ENCODE results near the gene TRIM71.
"Not testable (repeated sequence)": the region's sequence is repeated elsewhere in the genome, so short reads cannot be mapped to it uniquely, and the experiment has no call there.

The TRIM71 gene

DNA sequence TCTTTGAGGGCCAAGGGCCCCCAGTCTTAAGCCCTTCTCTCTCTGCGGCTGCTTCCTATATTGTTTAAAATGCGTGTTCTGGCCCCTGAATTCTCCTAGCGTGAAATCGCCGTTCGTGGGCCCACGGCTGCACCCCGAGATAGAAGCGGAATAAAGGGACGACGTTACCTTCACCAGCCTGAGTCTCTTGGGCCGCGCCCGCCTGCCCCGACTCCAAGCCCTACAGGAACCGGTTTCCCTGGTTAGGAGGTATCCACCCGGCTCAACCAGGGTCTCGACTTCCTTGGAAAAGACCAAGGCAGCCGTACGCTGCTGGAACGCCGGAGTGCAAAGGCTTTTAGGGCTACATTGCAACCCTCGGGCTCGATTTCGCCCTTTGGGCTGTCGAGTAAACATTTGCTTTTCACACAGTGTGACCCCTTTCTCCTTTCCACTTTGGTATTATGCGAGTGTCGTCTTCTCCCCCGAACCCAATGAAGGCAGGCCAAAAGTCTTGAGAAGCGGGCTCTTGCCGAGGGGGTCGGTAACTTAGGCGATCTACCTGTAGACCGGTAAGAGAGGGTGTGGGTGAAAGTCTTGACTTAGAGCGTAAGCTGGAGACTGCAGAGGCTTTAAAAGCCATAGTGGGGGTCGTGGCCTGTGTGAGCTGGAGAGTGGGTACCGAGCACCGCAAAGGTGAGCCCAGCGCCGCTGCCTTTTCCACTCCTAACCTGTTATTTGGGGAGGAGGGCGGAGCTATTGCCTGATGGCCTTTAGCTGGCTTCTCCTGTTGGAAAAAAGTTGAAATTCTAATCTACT lies 2.0 kb downstream of the TRIM71 start:
- DNase-seq (ENCODE audit: low spot score), result no peak

DNA sequence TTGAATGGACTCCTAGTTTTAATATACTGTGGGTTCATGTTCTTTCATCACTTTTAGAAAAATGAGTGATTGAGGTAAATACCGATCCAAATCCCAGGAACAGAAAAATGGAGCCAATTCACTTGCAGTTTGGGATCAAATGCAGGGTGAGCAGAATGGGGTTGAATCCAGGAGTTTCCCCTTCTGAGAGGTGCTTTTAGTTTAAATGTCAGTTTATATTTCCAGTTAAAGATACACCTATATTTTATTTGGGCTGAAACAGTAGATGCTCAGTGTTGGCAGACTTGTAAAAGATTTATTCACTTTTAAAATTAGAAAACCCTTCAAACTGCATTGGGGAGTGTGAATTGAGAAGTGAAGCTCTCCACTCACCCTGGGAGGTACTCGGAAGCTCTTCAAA lies 2.6 kb downstream of the TRIM71 start:
- DNase-seq (ENCODE audit: low spot score), result no peak

DNA sequence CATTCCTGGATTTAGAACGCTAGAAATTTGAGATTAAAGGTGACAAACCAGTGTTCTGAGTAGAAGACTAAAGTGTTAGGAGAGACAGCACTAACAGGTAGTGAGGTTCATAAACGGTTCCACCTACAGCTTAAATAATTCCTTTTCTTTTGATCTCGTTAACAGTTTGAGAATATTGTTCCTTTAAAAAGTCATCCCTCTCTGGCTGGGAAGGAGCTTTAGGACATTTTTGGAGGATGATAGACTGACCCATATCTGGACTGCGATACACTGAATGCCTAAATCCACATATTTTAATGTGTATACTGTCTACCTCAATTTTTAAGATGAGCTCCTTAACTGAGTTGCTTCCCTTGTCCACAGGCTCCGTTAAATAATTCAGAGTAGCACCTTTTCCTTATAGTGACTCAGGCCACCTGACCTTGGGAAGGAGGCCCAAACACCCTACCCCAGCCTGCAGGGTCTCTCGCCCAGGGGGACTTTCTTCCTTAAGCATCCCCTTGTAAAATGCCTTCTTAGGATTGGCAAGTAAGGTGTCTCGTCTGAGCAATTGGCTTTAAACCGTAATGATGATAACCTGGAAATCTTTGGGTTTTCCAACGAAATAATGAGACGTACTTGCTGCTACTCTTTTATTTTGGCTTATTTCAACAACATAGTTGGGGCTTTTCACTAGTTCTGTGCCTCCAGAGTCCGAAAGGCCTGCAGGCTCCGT lies 3.3 kb downstream of the TRIM71 start:
- DNase-seq (ENCODE audit: low spot score), result no peak

DNA sequence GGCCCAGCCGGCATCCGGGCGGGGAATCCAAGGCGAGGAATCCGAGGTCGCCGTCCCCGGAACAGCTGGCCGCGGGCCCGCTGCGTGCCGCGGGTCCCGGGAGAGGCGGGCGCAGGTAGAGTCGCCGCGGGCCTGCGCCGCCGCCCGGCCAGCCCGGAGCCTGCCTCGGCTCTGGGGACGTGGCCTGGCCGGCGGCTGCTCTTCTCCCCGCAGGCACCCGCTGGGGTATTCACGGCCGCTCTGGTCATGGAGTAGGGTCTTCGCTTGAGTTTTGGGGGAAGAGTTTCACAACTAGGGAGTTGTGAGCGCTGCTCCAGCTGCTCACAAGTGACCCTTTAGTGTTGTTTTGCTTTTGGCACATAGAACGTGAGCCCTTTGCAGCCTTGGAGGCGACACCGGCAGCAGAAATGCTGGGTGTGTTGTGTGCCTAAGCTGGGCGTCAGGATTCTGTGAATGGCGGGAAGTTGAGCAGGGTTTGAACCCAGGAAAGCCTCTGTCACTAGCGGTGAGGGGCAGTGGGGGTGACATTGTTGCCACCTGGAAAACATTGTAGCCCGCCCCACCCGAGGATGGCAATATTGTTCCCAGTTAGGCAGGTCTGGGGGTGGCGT lies 4.0 kb downstream of the TRIM71 start:
- no peak for DNase-seq (ENCODE audit: low spot score)

DNA sequence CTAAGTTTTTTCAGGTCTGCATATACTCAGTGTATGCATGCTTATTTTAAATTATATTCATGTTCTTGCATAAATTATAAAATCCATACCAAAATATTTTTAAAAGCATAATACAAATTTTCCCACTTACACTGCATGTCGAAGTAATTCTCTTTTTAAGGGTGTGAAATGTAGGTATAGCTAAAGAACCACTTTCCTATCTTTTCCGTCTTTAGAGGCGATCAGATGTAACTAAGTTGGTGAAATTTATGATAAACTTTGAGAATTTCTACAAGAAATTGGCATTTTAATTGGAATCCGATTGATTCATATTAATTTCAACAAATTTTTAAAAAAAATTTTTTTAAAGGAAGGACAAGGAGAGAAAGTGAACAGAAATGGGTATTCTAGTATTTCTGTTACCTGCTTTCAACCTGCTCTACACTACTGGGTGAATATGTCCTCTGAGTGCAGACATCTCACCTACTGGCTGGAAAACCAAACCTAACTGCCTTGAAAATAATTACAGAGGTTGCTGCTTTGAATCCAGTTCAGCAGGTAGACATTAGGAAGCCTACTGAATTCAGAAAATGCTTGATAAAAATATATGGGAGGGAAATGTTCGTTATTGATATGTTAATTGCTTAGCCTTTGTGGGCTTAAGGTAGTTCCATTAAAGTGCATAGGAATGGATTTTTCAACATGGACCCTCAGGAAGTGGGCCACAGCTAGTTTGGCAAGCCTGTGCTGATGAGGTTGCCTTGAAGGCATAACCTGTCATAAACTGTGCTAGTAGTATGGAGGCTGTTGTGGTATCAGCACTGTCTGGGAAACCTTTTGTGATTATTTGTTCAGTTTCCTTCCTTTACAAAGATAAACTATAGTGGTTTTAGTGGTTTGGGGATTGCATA lies 5.1 kb downstream of the TRIM71 start:
- no peak for DNase-seq (ENCODE audit: low spot score)

DNA sequence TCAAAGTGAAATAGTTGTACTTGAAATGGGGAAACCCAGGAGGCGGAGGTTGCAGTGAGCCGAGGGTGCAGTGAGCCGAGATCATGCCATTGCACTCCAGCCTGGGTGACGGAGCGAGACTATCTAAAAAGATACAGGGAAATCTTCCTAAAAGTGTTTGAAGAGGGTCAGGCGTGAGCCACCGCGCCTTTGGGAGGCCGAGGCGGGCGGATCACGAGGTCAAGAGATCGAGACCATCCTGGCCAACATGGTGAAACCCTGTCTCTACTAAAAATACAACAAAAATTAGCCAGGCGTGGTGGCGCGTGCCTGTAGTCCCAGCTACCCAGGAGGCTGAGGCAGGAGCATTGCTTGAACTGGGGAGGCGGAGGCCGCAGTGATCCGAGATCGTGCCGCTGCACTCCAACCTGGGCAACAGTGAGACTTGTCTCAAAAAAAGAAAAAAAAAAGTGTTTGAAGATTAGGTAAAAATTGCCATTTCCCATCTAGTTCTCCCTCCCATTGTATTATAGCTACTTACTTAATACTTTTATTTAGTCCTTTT lies 5.9 kb downstream of the TRIM71 start:
- DNase-seq (ENCODE audit: low spot score), result not testable (repeated sequence)

DNA sequence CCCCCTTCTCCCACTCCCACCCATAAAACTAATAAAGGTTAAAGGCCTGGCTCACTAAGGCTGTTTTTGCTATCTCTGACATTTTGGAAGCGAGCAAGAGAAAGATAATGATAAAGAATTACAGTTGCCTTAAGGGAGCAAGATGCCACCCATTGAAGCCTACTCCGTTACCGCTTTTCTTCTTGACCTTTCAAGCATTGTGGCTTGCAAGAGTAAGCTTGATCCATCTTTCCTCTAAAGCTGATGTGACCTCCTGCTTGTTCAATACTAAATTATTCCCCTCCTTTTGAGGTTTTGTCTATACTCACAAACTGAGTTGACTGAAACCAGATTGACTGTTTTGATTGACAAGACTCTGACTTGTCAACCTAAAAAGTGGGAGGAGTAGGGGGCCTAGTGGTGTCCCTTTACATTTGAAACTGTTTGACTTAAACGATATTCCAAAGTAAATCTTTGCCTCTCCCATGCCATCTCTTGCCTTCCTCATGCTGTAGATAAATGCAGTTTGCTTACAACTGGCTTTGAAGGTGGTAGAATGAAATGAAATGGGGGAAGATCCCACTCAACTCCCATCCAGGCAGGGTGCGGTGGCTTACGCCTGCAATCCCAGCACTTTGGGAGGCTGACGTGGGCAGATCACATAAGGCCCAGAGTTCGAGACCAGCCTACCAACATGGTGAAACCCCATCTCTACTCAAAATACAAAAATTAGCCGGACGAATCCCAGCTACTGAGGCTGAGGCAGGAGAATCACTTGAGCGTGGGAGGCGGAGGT lies 8.0 kb downstream of the TRIM71 start:
- DNase-seq (ENCODE audit: low spot score), result no peak

DNA sequence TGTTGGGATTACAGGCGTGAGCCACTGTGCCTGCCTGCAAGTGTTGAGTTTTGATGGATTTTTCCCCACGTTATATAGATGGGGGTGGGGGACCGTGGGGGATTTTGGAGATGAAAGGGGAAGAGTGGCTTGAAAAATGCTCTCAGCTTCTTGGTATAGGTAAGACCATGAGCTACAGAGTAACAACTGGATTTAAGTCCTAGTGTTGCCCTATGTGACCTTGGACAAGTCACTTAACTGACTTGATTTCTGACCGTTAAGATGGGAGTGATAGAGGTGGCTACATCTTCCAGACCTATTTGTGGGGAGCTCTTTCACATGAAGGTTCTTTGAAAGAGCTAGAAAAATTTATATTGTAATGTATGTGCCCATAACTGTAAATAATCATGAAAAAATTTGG lies 13.3 kb downstream of the TRIM71 start:
- no peak for DNase-seq (ENCODE audit: low spot score)

DNA sequence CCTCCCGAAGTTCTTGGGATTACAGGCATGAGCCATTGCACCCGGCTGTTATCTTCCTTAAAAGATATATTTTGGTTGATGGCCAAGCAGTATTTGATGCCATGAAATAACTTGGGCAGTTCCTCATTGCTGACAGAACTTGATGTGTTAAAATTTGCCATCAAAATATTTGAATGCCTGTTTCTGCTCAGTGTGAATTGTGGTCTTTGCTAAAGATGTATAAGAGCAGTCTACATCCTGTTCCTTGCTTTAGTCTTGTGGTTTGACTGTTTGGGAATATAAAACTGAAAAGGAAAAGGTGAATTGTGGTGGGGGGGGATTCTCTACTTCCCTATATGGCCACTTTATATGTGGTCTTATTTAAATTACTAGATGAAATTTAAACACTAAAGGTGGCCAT lies 14.0 kb downstream of the TRIM71 start:
- DNase-seq (ENCODE audit: low spot score), result no peak

DNA sequence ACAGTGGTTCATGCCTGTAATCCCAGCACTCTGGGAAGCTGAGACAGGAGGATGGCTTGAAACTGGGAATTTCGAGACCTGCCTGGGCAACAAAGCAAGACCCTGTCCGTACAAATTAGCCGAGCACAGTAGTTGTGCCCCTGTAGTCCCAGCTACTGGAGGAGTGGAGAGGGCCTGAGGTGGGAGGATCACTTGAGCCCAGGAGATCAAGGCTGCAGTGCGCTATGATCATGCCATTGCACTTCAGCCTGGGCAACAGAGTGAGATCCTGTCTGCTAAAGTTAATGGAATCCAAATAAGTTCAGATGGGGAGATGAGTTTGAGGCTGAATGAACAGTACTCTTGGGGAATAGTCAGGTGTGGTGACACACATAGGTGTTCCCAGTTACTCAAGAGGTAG lies 14.4 kb downstream of the TRIM71 start:
- no peak for DNase-seq (ENCODE audit: low spot score)

DNA sequence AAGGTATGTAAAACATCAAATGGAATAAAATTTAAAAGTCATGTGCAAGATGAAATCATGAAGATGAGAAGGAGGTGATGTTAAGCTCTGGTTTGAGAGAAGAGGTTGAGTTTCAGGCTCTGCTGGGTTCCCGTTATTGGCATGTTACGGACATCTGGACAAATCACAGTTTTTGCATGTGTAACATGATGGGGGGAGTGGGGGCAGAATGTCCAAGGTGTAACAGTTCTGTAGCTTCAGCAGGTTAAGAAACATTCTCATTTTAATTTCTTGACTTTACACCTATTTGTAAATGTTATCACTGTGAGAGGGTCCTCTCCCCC lies 17.2 kb downstream of the TRIM71 start:
- no peak for DNase-seq (ENCODE audit: low spot score)

DNA sequence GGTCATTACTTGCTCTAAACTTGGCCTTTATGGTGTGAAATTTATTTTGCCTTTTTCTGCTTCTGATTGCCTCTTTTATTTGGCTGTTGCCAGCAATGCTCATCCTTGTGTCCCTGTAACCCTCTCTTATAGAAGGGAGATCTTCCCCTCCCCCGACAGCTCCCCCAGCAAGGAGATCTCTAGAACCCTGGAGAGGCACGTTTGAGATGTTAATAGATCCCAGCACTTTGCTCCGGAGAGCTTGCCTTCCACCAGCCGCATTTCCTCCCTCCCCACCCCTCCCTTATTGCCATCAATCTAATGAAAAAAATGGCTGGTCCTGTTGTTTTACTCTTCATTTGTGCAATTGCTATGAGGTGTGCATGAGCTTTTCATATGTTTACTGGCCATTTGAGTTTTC lies 18.2 kb downstream of the TRIM71 start:
- DNase-seq (ENCODE audit: low spot score), result no peak

DNA sequence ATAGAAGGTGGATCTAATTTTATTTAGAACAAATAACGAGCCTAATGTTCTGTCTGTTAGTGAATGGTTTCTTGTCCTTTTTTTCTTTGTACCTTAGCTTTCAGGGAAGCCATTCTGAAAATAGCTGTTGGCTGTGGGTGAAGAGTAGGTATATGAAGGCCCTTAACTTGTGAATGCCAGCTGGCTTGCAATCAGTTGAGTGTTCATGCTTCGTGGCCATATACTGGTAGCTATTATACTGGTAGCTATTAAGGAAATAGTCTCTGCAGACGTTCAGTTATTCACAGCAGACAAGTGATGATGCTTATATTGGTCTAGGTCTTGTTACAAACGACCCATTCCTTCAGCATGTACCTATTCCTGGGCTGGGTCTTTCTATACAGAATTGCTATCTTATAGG lies 18.8 kb downstream of the TRIM71 start:
- no peak for DNase-seq (ENCODE audit: low spot score)

DNA sequence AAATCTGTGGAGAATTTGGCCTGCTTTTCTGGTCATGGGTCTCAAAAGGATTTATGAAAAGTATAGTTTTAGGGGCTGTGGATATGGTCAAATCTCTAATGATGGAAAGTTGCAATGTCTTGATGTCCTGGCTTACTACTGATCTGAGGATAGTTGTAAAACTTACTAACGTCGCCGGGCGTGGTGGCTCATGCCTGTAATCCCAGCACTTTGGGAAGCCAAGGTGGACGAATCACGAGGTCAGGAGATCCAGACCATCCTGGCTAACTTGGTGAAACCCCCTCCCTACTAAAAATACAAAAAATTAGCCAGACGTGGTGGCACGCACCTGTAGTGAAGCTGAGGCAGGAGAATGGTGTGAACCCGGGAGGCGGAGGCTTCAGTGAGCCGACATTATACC lies 19.6 kb downstream of the TRIM71 start:
- no peak for DNase-seq (ENCODE audit: low spot score)

DNA sequence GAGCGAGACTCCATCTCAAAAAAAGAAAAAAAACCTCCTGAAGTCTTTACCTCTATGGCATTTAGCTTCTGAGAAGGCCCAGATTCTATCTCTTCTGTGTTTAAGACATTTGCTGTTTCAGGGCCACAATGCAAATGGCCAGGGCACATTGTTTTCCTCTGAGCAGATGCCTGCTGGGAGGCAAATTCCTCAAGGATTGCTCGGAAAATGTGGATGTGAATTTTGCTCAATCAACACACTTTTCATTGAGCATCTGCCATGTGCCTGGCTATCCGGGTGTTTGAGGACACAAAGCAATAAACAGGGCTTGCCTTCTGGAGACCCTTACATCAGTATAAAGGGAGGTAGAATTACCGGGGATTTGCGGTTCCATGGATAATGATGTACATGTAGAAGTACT lies 20.0 kb downstream of the TRIM71 start:
- no peak for DNase-seq (ENCODE audit: low spot score)

DNA sequence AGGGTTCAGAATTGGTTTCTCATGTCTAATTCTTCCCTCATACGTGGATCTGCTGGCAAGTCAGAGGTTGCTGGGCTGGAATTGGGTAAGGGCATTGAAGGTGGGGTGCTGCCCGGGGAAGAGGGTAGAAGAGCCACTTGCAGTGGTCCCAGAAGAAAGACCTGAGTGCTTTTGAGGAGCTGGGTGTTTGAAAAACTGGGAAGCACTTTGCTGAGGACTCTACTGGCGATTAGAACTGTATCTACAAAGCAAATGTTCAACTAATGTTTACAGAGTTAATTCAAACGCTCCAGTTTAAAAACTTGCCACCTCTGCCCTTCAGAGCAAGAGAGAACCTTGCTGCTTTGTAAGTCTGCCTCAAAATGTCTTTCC lies 21.9 kb downstream of the TRIM71 start:
- DNase-seq (ENCODE audit: low spot score), result no peak

DNA sequence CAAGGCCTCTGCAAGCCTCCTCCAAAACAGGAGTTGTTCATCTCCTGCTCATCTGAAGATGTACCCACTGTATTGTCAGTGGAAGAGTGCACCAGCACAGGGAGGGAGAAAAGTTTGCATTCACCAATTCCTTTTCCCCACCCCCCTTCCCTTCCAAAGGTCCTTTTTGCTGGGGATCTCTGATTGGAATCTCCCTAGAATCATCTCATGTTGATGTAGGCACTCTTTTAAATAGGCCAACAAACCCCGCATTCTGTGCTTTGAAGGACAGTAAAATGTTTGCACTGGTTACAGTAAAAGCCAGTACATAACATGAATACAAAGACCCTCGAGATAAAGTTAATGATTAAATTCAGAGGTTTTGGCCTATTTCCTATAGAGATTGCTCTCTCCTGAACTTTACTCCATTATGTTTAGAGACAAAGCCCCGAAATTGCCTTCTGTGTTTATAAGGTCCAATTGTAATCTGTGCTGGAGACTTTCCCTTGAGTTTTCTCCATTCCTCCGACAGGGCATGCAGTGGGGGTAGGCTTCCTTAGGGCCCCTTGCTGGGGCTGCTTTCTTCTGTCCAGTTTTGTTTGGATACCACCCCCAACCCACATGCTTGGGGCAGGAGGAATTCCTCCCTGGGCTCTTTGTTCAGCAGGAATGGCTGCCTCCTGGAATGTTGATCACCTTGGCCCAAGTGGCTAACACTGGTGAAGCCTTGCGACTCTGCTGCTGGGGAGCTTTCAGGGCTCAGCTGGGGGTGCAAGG lies 22.5 kb downstream of the TRIM71 start:
- DNase-seq (ENCODE audit: low spot score), result no peak

DNA sequence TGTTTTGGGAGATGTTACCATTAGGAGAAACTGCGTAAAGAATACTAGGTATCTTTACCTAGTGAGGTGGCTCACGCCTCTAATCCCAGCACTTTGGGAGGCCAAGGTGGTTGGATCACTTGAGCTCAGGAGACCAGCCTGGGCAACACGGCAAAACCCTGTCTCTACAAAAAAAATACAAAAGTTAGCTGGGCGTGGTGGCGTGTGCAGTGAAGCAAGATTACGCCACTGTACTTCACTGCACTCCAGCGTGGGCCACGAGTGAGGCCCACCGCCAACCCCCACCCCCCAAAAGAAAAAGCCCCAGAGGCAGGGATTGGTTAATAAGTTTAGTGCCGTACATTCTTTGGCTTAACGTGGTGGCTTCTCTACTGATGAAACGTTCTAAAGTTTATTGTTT lies 23.5 kb downstream of the TRIM71 start:
- no peak for DNase-seq (ENCODE audit: low spot score)

DNA sequence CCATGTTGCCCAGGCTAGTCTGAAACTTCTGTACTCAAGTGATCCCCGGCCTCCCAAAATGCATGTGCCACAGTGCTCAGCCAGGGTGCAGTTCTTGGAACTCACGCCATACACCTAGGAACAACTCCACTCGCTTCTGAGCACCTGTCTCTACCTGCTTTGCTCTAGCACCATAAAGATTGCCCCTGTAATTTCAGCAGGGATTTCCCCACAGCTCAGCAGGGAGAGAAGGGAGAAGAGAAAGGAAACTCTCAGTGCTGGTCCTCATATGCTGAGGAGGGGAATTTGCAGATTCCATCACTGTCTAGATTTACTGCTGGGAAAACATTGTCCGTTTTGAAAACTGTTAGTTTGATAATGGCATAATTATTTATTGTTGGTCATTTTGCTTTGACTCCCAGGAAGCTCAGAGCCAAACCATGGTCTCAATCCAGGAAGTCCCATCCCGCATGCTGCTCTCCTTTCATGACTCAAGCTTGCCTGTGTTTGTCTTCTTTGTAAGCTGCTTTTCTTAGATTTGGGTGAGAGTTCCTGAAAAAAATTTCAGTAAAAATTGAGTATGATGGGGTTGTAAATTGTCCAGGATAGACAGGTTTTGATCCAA lies 24.2 kb downstream of the TRIM71 start:
- no peak for DNase-seq (ENCODE audit: low spot score)

DNA sequence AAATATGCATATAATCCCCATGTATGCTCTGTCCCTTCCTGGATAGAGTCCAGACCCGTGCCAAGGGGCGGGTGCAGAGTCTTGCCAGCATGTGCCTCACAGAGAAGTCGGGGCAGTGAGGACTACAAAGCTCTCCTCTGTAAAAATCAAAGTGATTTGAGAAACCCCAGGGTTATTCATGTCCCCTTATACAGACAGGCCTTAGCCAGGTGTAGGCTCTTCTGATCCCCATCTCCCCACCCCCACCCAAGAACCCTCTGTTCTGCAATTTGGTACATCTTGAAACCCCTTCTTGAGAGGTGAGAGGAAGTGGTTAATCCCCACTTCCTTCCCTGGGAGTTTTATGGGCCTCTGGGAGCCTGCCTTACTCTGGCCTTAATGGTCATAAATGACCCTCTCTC lies 24.7 kb downstream of the TRIM71 start:
- no peak for DNase-seq (ENCODE audit: low spot score)

Data from D341Med (cell line).